Hepatocyte (in vitro differentiated cells): ENCODE results near the gene GMEB2. TPM values are rescaled to one million over a fixed set of nuclear protein-coding genes. Genes with fewer than 3 reads are reported as not detected.

Source experiments
- DNase-seq: peaks from one replicate; pipeline ENCODE4 v3.0.0-alpha.2; 2016; ENCODE audit warnings: low spot score
- H2AFZ ChIP-seq: fragments of 200-600 bp; sonication (generic); 2 replicates; pipeline ENCODE4 v1.6.0; 2016; ENCODE audit warnings: antibody characterized with exemption, mild to moderate bottlenecking
- H3K27ac ChIP-seq: fragments of 200-600 bp; sonication (generic); 2 replicates; pipeline ENCODE4 v1.5.1; 2016; ENCODE audit warnings: mild to moderate bottlenecking
- H3K27me3 ChIP-seq: fragments of 200-600 bp; sonication (generic); 2 replicates; pipeline ENCODE4 v1.6.1; 2016
- H3K36me3 ChIP-seq: fragments of 200-600 bp; sonication (generic); replicated peaks from 2 replicates; pipeline ENCODE4 v1.5.1; 2016; ENCODE audit warnings: low read depth; ENCODE audit not compliant: insufficient read depth
- H3K4me1 ChIP-seq: fragments of 200-600 bp; sonication (generic); 2 replicates; pipeline ENCODE4 v1.5.1; 2016; ENCODE audit warnings: mild to moderate bottlenecking, moderate library complexity; ENCODE audit not compliant: insufficient read depth
- H3K4me2 ChIP-seq: fragments of 200-600 bp; sonication (generic); 2 replicates; pipeline ENCODE4 v1.6.0; 2016
- H3K4me3 ChIP-seq: fragments of 200-600 bp; sonication (generic); 2 replicates; pipeline ENCODE4 v1.5.1; 2016; ENCODE audit warnings: mild to moderate bottlenecking
- H3K79me2 ChIP-seq: fragments of 200-600 bp; sonication (generic); 2 replicates; pipeline ENCODE4 v1.6.0; 2017; ENCODE audit warnings: mild to moderate bottlenecking
- H3K9me2 ChIP-seq: fragments of 200-600 bp; sonication (generic); replicated peaks from 2 replicates; pipeline ENCODE4 v1.6.0; 2017; ENCODE audit warnings: mild to moderate bottlenecking; ENCODE audit not compliant: insufficient read depth
- H3K9me3 ChIP-seq: fragments of 200-600 bp; sonication (generic); 2 replicates; pipeline ENCODE4 v1.5.1; 2016; ENCODE audit warnings: low read depth, mild to moderate bottlenecking
- H4K20me1 ChIP-seq: fragments of 200-600 bp; sonication (generic); 2 replicates; pipeline ENCODE4 v1.6.0; 2016; ENCODE audit warnings: mild to moderate bottlenecking; ENCODE audit not compliant: insufficient read depth, poor library complexity, severe bottlenecking
- CTCF ChIP-seq: fragments of 200-600 bp; sonication (generic); IDR thresholded peaks from 2 replicates; pipeline ENCODE4 v1.5.1; 2016; ENCODE audit warnings: antibody characterized with exemption, mild to moderate bottlenecking; ENCODE audit not compliant: poor library complexity
- EZH2 ChIP-seq: fragments of 200-600 bp; sonication (generic); IDR thresholded peaks from 2 replicates; pipeline ENCODE4 v1.6.1; 2016; ENCODE audit warnings: antibody characterized with exemption, mild to moderate bottlenecking, borderline replicate concordance
- EZH2phosphoT487 ChIP-seq: fragments of 200-600 bp; sonication (generic); IDR thresholded peaks from one replicate; pipeline ENCODE4 v1.6.1; 2018; ENCODE audit warnings: antibody characterized with exemption, mild to moderate bottlenecking, low read depth, moderate library complexity; ENCODE audit not compliant: unreplicated experiment, severe bottlenecking
- WGBS: methylation state at CpG from one replicate; pipeline ENCODE4 v1.1.6; 2016; ENCODE audit warnings: low lambda C conversion rate; ENCODE audit errors: missing lambda C conversion rate; 5-methylcytosine and 5-hydroxymethylcytosine counted together
- polyA plus RNA-seq: library from polyadenylated mRNA; unstranded; fragments of >200 nt; fragmentation: Nextera tagmentation; extraction: Ambion mirVana; gene quantifications from 2 replicates; pipeline ENCODE4 v1.2.1, GENCODE V29; 2016
- total RNA-seq: library from RNA; depleted of rRNA; stranded (reverse); fragments of >200 nt; gene quantifications from 2 replicates; pipeline ENCODE4 v1.2.3, GENCODE V29; 2014

The GMEB2 gene
- total and polyA plus RNA-seq, 2 experiments from 2014 or later, result 8.7 to 10.7 TPM

- H3K4me3 ChIP-seq, result no peak overlapping the region
- no peaks in the 10 kb centered on the region for H3K27me3 ChIP-seq
- no peak for TF ChIP-seq CTCF
- no peak overlapping the region for H3K4me2 ChIP-seq
- H4K20me1 ChIP-seq, result no peaks in the 10 kb centered on the region
- 97% methylated on average over 42 of the region's 43 CpGs for WGBS
- H3K9me2 ChIP-seq, result no peaks in the 10 kb centered on the region
- no peak for DNase-seq
- no peak overlapping the region for H3K27ac ChIP-seq
- H3K9me3 ChIP-seq, result no peaks in the 10 kb centered on the region
- H3K79me2 ChIP-seq, result no peaks in the 10 kb centered on the region
- no peak overlapping the region for H2AFZ ChIP-seq
- no peaks in the 10 kb centered on the region for H3K4me1 ChIP-seq
- no peaks in the 10 kb centered on the region for H3K36me3 ChIP-seq
These were observed 61.1 kb downstream of the GMEB2 start for GRCh38 chr20:63565699-63566335.

DNA sequence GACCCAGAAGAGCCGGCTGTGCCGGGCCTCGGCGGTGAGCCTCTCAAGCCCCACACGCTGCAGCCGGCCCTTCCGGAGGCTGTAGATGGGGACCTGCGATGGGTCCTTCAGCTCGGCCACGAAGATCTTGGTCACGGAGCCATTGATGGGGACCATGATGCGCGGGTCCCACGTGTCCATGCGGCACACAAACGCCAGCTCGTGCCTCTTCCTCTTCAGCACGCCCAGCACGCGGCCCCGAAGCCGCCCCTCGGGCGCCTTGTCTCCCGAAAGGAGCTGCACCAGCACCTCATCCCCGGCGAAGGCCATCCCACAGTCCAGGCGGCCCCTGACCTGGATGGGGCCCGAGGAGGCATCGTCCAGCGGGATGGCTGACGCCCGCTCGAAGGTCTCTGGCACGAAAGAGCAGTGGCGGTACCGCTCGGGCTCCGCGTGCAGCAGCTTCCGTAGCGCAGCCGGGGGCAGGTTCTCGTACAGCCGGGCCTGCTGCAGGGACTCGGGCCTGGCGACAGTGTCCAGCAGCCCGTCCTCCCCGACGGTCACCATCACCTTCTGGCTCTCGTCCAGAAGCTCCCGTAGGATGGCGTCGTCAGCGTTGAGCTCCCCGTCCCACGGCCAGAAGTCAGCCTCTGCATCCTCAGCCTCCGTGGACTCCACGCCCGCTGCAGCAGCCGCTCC is 61.7 kb downstream of the GMEB2 start:
- H3K9me2 ChIP-seq, result no peaks in the 10 kb centered on the region
- no peak for DNase-seq
- no peak overlapping the region for H3K4me2 ChIP-seq
- H3K79me2 ChIP-seq, result no peaks in the 10 kb centered on the region
- H3K9me3 ChIP-seq, result no peaks in the 10 kb centered on the region
- no peaks in the 10 kb centered on the region for H3K36me3 ChIP-seq
- no peaks in the 10 kb centered on the region for H3K27me3 ChIP-seq
- no peak overlapping the region for H2AFZ ChIP-seq
- H4K20me1 ChIP-seq, result no peaks in the 10 kb centered on the region
- TF ChIP-seq CTCF (no peak), EZH2 (no peak), EZH2phosphoT487 (no peak)
- no peak overlapping the region for H3K27ac ChIP-seq
- WGBS, result 96% methylated on average over 43 of the region's 61 CpGs
- no peaks in the 10 kb centered on the region for H3K4me1 ChIP-seq
- H3K4me3 ChIP-seq, result no peak overlapping the region

GRCh38 chr20:63564036-63564810 is 62.7 kb downstream of the GMEB2 start:
- Histone ChIP-seq H4K20me1 (no peaks in the 10 kb centered on the region), H2AFZ (no peak overlapping the region), H3K27ac (no peak overlapping the region), H3K36me3 (no peaks in the 10 kb centered on the region), H3K4me3 (no peak overlapping the region), H3K27me3 (no peaks in the 10 kb centered on the region), H3K9me2 (no peaks in the 10 kb centered on the region), H3K4me2 (no peak overlapping the region), H3K79me2 (no peaks in the 10 kb centered on the region), H3K9me3 (no peaks in the 10 kb centered on the region), H3K4me1 (no peaks in the 10 kb centered on the region)
- DNase-seq, result no peak
- 96% methylated on average over 52 of the region's 62 CpGs for WGBS
- TF ChIP-seq EZH2 (no peak), EZH2phosphoT487 (no peak), CTCF (no peak)
